Vagina (tissue), 2 donors: ENCODE data around the gene GRAMD2A. TPM values are rescaled to one million over a fixed set of nuclear protein-coding genes. Genes with fewer than 3 reads are reported as not detected.

Experiments
- DNase-seq, 2 donors: peaks; one replicate each; pipeline ENCODE4 v3.0.0-alpha.2; 2017; ENCODE audit errors: extremely low spot score in 2 of 2
- H3K27ac ChIP-seq: fragments of 200-600 bp; sonication (generic); one replicate; pipeline ENCODE4 v1.5.1; 2019
- H3K27me3 ChIP-seq: fragments of 200-600 bp; sonication (generic); one replicate; pipeline ENCODE4 v1.5.1; 2019
- H3K36me3 ChIP-seq, 2 donors: fragments of 200-600 bp; sonication (generic); one replicate each; pipeline ENCODE4 v1.5.1; 2017 to 2019
- H3K4me1 ChIP-seq: fragments of 200-600 bp; sonication (generic); one replicate; pipeline ENCODE4 v1.5.1; 2019
- H3K4me3 ChIP-seq, 2 donors: fragments of 200-600 bp; sonication (generic); 1 replicate in 1 of 2; 2 replicates in 1 of 2; pipeline ENCODE4 v1.5.1; 2016 to 2019
- H3K9me3 ChIP-seq: fragments of 200-600 bp; sonication (generic); one replicate; pipeline ENCODE4 v1.5.1; 2019
- POLR2A ChIP-seq, 2 donors: fragments of 450-650 bp; IDR thresholded peaks; one replicate each; pipeline ENCODE4 v1.6.1; 2017; ENCODE audit warnings: antibody characterized with exemption in 2 of 2, mild to moderate bottlenecking in 2 of 2, moderate library complexity in 2 of 2
- POLR2AphosphoS5 ChIP-seq, 2 donors: sonication (generic); formaldehyde crosslinking; IDR thresholded peaks; one replicate each; pipeline ENCODE4 v1.9.0; 2017; ENCODE audit warnings: antibody characterized with exemption in 2 of 2, mild to moderate bottlenecking in 2 of 2, low read depth in 1 of 2; ENCODE audit not compliant: insufficient read depth in 1 of 2
- intact Hi-C: fragments of 100-400 bp; cut with DNase I; formaldehyde crosslinking; loops from one replicate; pipeline ENCODE4 v1.15.1; 2023
- total RNA-seq: library from RNA; depleted of rRNA; stranded (reverse); fragments of >200 nt; gene quantifications from one replicate; pipeline ENCODE4 v1.2.3, GENCODE V29; 2016
- TF ChIP-seq, protein P1 (sequence below), 3 experiments: fragments of 450-650 bp in 2 of 3; fragments of 200-600 bp in 1 of 3; sonication (generic) in 1 of 3; IDR thresholded peaks; one replicate each; pipeline ENCODE4 v1.5.1; 2017 to 2019; ENCODE audit warnings: antibody characterized with exemption in 3 of 3, mild to moderate bottlenecking in 2 of 3, moderate library complexity in 2 of 3

Gene GRAMD2A
- total RNA-seq, 1 donor from 2014 or later = 7.4 TPM

GRCh38 chr15:72169921-72170611 lies 27.5 kb downstream of the GRAMD2A start:
- intact Hi-C loops = no loop called here
- Histone ChIP-seq H3K4me3 (no peak overlapping the region), H3K27me3 (no peaks in the 10 kb centered on the region), H3K4me1 (no peaks in the 10 kb centered on the region), H3K27ac (no peak overlapping the region), H3K36me3 (no peaks in the 10 kb centered on the region), H3K9me3 (no peaks in the 10 kb centered on the region)
- TF ChIP-seq, protein P1, sequence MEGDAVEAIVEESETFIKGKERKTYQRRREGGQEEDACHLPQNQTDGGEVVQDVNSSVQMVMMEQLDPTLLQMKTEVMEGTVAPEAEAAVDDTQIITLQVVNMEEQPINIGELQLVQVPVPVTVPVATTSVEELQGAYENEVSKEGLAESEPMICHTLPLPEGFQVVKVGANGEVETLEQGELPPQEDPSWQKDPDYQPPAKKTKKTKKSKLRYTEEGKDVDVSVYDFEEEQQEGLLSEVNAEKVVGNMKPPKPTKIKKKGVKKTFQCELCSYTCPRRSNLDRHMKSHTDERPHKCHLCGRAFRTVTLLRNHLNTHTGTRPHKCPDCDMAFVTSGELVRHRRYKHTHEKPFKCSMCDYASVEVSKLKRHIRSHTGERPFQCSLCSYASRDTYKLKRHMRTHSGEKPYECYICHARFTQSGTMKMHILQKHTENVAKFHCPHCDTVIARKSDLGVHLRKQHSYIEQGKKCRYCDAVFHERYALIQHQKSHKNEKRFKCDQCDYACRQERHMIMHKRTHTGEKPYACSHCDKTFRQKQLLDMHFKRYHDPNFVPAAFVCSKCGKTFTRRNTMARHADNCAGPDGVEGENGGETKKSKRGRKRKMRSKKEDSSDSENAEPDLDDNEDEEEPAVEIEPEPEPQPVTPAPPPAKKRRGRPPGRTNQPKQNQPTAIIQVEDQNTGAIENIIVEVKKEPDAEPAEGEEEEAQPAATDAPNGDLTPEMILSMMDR (IDR thresholded peaks at IDR 0.05) = no peak
- TF ChIP-seq POLR2A (IDR thresholded peaks at IDR 0.05) (no peak), POLR2AphosphoS5 (IDR thresholded peaks at IDR 0.05; ENCODE audit: insufficient read depth in 1 of 2, low read depth in 1 of 2) (no peak)
- no peak for DNase-seq

- intact Hi-C loops = no loop called here
- TF ChIP-seq POLR2A (IDR thresholded peaks at IDR 0.05) = no peak
- no peak for TF ChIP-seq POLR2AphosphoS5 (IDR thresholded peaks at IDR 0.05; ENCODE audit: insufficient read depth in 1 of 2, low read depth in 1 of 2)
- TF ChIP-seq, protein P1 (IDR thresholded peaks at IDR 0.05) = no peak
- Histone ChIP-seq H3K4me3 (no peak overlapping the region), H3K27me3 (no peaks in the 10 kb centered on the region), H3K36me3 (no peaks in the 10 kb centered on the region), H3K4me1 (no peaks in the 10 kb centered on the region), H3K9me3 (no peaks in the 10 kb centered on the region), H3K27ac (no peak overlapping the region)
- DNase-seq = no peak
Observed at GRCh38 chr15:72169236-72169920, 28.2 kb downstream of the GRAMD2A start.

DNA sequence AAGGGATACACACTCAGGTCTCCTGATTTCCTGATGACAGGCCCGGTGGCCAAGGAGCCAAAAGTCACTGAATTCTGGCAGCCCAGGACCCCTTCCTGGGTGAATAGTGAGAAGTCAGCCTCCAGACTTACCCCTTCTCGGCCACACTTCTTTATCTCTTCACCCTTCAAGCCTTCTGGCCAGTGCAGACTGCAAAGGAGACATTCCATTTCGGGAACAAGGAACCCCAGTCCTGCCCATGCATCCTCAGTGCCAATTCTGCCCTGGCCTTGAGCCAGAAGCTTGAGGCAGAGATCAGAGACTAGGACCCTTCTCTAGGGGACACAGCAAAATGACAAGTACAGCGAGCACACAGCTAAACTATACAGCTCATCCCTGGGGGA lies 28.8 kb downstream of the GRAMD2A start:
- Histone ChIP-seq H3K9me3 (no peaks in the 10 kb centered on the region), H3K36me3 (no peaks in the 10 kb centered on the region), H3K27me3 (no peaks in the 10 kb centered on the region), H3K27ac (no peak overlapping the region), H3K4me3 (no peak overlapping the region), H3K4me1 (no peaks in the 10 kb centered on the region)
- DNase-seq = no peak
- intact Hi-C loops = no loop called here
- TF ChIP-seq, protein P1 (IDR thresholded peaks at IDR 0.05) = no peak
- TF ChIP-seq POLR2AphosphoS5 (IDR thresholded peaks at IDR 0.05; ENCODE audit: insufficient read depth in 1 of 2, low read depth in 1 of 2) (no peak), POLR2A (IDR thresholded peaks at IDR 0.05) (no peak)

GRCh38 chr15:72168131-72168807 lies 29.3 kb downstream of the GRAMD2A start:
- TF ChIP-seq POLR2A (IDR thresholded peaks at IDR 0.05) = no peak
- H3K9me3 ChIP-seq = no peaks in the 10 kb centered on the region
- no peak overlapping the region for H3K27ac ChIP-seq
- no peak overlapping the region for H3K4me3 ChIP-seq
- no peak for DNase-seq
- H3K4me1 ChIP-seq = no peaks in the 10 kb centered on the region
- no peaks in the 10 kb centered on the region for H3K36me3 ChIP-seq
- no peaks in the 10 kb centered on the region for H3K27me3 ChIP-seq
- intact Hi-C loops = no loop called here

DNA sequence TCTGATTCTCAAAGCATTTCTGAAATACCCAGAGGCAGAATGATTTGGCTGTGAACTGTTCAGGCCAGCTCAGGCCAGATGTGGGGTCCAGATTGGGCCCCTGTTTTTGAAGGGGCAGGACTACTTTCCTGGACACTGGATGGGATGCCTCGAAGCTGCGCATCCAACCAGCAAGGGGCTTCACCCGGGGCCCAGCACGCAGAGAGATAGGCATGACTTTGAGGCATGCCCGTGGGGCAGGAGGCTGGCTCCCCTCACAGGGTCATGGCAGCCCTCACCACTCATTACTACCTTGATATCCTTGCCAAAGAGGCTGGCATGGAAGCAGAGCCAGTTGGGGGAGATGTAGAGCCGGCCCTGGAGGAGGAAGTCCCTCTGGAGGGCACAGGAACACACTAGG lies 30.1 kb downstream of the GRAMD2A start:
- no peaks in the 10 kb centered on the region for H3K27me3 ChIP-seq
- TF ChIP-seq POLR2AphosphoS5 (IDR thresholded peaks at IDR 0.05; ENCODE audit: insufficient read depth in 1 of 2, low read depth in 1 of 2) = no peak
- TF ChIP-seq, protein P1 (IDR thresholded peaks at IDR 0.05) = no peak
- TF ChIP-seq POLR2A (IDR thresholded peaks at IDR 0.05) = no peak
- no peak overlapping the region for H3K4me3 ChIP-seq
- H3K4me1 ChIP-seq = no peaks in the 10 kb centered on the region
- no peaks in the 10 kb centered on the region for H3K9me3 ChIP-seq
- H3K27ac ChIP-seq = no peak overlapping the region
- DNase-seq = no peak
- H3K36me3 ChIP-seq = no peaks in the 10 kb centered on the region
- intact Hi-C loops = no loop called here
